ENCODE data around the gene KAZN.
A peak's percentile ranks its signal among the peaks of the same experiment; 100 is the strongest.

The KAZN gene

DNA sequence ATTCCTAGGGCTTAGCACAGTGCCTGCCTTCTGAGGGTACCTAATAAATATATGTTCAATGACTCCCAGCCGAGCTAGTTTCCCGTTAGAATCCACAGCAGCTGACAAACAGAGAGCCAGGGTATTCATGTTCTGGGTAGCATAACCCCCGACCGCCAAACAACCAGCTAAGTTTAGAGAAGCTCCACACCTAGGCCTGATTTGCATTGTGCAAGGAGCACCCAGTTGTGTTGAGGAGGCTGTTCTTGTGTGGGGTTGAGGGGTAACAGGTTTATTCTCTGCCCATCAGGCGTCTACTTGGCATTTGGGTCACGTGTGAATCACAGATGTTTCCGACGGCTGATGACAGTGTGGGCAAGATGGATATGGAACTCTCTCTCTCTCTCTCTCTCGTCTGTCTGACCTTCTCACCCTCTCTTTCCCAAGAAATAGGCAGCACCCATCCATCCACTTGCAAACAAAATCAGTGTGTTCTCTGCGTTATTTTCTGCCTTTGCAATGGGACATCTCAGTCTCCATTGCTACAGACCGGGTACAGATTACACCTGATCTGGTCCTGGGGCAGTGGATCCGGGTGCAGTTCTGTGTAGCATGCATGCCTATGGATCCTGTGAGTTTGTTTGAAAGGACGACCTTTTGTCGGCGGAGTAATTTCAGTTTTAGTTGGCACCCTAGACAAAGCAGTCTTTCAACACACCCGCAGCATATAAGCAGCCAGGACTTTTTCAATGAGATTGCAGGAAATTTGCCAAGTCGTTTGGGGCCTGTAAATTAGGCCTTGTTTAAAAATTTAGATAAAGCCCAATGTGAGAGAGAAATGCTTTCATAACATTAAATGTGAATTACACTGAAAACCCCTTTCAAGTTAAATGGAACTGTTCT, 29.4 kb downstream of the KAZN start (continued):
- TF ChIP-seq SETDB1 (IDR thresholded peaks at IDR 0.05; ENCODE audit: insufficient read length, low read length) (peak; percentile 4), FEZF1 (tag by site-specific recombination; IDR thresholded peaks at IDR 0.05) (no peak)

DNA sequence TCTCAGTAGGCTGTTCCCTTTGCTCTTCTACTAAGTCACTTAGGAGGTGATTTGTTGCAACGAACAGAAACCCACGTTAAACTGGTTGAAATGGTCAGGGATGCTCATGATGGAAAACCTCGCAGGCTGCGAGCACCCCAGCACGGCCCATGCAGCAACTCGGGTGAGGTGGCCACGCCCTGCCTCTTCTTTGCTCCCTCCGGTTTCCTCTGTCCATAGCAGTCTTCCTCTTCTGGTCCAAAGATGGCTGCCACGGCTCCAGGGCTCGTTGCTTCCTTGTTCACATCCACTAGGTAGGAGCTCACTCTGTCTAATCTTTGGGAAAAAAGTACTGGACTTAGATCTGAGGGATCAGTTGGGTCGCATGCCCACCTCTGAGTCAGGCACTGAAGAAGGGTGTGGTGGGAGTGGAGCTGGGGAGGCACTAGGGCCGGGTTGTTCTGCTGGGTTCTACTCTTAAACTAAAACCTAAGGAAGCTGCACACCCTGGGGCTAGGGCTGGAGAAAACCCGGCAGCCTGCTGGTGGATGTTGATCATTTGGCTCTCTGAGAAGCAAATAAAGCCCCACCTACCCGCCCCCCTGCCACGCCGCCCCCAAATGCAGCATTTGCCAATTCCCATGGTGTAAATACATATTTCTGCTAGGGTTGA, 31.0 kb downstream of the KAZN start:
- CTCF ChIA-PET, result no interaction called here
- no peak overlapping the region for H3K4me3 ChIP-seq (ENCODE audit: low read depth, low read length)
- no peak overlapping the region for H3K27ac ChIP-seq (ENCODE audit: extremely low read depth, low read depth, low read length)
- POLR2A ChIA-PET, result no interaction called here
- TF ChIP-seq, protein P1, sequence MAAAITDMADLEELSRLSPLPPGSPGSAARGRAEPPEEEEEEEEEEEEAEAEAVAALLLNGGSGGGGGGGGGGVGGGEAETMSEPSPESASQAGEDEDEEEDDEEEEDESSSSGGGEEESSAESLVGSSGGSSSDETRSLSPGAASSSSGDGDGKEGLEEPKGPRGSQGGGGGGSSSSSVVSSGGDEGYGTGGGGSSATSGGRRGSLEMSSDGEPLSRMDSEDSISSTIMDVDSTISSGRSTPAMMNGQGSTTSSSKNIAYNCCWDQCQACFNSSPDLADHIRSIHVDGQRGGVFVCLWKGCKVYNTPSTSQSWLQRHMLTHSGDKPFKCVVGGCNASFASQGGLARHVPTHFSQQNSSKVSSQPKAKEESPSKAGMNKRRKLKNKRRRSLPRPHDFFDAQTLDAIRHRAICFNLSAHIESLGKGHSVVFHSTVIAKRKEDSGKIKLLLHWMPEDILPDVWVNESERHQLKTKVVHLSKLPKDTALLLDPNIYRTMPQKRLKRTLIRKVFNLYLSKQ (tag by site-specific recombination; IDR thresholded peaks at IDR 0.05; ENCODE audit: borderline replicate concordance), result no peak
- TF ChIP-seq TRIM28 (IDR thresholded peaks at IDR 0.05; ENCODE audit: borderline replicate concordance, low read length) (no peak), ZNF140 (tag by site-specific recombination; IDR thresholded peaks at IDR 0.05) (no peak), ZNF214 (tag by site-specific recombination; IDR thresholded peaks at IDR 0.05; ENCODE audit: borderline replicate concordance) (no peak), ZBTB17 (tag by site-specific recombination; IDR thresholded peaks at IDR 0.05) (no peak), KLF16 (tag by site-specific recombination; IDR thresholded peaks at IDR 0.05) (no peak), ZNF76 (tag by site-specific recombination; IDR thresholded peaks at IDR 0.05; ENCODE audit: borderline replicate concordance, low read depth) (no peak), ZNF155 (tag by site-specific recombination; IDR thresholded peaks at IDR 0.05) (no peak), ZNF596 (tag by site-specific recombination; IDR thresholded peaks at IDR 0.05) (no peak), ZNF473 (tag by site-specific recombination; IDR thresholded peaks at IDR 0.05) (no peak), FEZF1 (tag by site-specific recombination; IDR thresholded peaks at IDR 0.05) (no peak), ZNF114 (tag by site-specific recombination; IDR thresholded peaks at IDR 0.05) (no peak), KLF9 (tag by site-specific recombination; IDR thresholded peaks at IDR 0.05; ENCODE audit: low read depth) (no peak)
- TF ChIP-seq, protein P2, sequence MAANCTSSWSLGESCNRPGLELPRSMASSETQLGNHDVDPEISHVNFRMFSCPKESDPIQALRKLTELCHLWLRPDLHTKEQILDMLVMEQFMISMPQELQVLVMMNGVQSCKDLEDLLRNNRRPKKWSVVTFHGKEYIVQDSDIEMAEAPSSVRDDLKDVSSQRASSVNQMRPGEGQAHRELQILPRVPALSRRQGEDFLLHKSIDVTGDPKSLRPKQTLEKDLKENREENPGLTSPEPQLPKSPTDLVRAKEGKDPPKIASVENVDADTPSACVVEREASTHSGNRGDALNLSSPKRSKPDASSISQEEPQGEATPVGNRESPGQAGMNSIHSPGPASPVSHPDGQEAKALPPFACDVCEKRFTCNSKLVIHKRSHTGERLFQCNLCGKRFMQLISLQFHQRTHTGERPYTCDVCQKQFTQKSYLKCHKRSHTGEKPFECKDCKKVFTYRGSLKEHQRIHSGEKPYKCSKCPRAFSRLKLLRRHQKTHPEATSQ (tag by site-specific recombination; IDR thresholded peaks at IDR 0.05), result no peak
- TF ChIP-seq, protein P3, sequence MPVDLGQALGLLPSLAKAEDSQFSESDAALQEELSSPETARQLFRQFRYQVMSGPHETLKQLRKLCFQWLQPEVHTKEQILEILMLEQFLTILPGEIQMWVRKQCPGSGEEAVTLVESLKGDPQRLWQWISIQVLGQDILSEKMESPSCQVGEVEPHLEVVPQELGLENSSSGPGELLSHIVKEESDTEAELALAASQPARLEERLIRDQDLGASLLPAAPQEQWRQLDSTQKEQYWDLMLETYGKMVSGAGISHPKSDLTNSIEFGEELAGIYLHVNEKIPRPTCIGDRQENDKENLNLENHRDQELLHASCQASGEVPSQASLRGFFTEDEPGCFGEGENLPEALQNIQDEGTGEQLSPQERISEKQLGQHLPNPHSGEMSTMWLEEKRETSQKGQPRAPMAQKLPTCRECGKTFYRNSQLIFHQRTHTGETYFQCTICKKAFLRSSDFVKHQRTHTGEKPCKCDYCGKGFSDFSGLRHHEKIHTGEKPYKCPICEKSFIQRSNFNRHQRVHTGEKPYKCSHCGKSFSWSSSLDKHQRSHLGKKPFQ (tag by site-specific recombination; IDR thresholded peaks at IDR 0.05), result no peak
- TF ChIP-seq, protein P4, sequence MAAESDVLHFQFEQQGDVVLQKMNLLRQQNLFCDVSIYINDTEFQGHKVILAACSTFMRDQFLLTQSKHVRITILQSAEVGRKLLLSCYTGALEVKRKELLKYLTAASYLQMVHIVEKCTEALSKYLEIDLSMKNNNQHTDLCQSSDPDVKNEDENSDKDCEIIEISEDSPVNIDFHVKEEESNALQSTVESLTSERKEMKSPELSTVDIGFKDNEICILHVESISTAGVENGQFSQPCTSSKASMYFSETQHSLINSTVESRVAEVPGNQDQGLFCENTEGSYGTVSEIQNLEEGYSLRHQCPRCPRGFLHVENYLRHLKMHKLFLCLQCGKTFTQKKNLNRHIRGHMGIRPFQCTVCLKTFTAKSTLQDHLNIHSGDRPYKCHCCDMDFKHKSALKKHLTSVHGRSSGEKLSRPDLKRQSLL (tag by site-specific recombination; IDR thresholded peaks at IDR 0.05), result no peak
- no peaks in the 10 kb centered on the region for H3K36me3 ChIP-seq (ENCODE audit: control insufficient read depth in 2 of 2, insufficient read depth in 1 of 2, low read length in 2 of 2)
- H3K4me1 ChIP-seq (ENCODE audit: control insufficient read depth, insufficient read depth, low read length), result no peaks in the 10 kb centered on the region
- no peaks in the 10 kb centered on the region for H3K9me3 ChIP-seq (ENCODE audit: control insufficient read depth, insufficient read depth, low read depth, low read length)

All from HEK293 (cell line).